ENCODE data around the gene OXNAD1. TPM values are rescaled to one million over a fixed set of nuclear protein-coding genes. Genes with fewer than 3 reads are reported as not detected.

The OXNAD1 gene
- total and polyA plus RNA-seq, 2 of the 13 experiments (the other 11 are each of a cell fraction or from before 2014, with no cell fraction given) = 9.9 to 18.8 TPM

DNA sequence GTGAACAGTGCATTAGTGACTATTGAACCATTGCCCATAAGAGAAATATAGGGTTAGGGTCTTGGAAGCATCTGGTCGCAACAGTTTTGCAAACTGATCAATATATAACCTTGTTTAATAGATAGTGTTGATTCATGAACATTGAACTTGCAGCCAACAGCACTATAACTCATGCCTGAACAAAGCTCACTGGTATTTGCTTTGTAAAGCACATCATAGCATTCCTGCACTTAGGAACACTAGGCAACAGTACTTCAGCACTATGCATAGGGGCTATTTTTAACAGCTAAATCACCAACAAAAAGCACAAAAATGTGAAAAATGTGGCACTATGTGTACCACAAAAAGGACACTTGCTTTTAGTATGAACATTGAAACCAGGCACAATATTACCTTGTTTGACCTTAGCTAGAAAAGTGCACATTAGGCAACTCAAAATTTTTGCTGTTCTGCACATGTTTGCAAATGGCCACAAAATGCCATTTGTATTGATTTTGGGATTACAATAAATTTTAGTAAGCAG lies 68.0 kb downstream of the OXNAD1 start (continued):
- TF ChIP-seq, protein P1, sequence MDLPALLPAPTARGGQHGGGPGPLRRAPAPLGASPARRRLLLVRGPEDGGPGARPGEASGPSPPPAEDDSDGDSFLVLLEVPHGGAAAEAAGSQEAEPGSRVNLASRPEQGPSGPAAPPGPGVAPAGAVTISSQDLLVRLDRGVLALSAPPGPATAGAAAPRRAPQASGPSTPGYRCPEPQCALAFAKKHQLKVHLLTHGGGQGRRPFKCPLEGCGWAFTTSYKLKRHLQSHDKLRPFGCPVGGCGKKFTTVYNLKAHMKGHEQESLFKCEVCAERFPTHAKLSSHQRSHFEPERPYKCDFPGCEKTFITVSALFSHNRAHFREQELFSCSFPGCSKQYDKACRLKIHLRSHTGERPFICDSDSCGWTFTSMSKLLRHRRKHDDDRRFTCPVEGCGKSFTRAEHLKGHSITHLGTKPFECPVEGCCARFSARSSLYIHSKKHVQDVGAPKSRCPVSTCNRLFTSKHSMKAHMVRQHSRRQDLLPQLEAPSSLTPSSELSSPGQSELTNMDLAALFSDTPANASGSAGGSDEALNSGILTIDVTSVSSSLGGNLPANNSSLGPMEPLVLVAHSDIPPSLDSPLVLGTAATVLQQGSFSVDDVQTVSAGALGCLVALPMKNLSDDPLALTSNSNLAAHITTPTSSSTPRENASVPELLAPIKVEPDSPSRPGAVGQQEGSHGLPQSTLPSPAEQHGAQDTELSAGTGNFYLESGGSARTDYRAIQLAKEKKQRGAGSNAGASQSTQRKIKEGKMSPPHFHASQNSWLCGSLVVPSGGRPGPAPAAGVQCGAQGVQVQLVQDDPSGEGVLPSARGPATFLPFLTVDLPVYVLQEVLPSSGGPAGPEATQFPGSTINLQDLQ (CRISPR knock-in tag; IDR thresholded peaks at IDR 0.05) = no peak
- TF ChIP-seq KLF6 (CRISPR knock-in tag; IDR thresholded peaks at IDR 0.05) (no peak), ARNT (IDR thresholded peaks at IDR 0.05) (no peak), SRSF4 (IDR thresholded peaks at IDR 0.05; ENCODE audit: low read depth, low read length, poor library complexity, severe bottlenecking) (no peak), ZNF720 (CRISPR knock-in tag; IDR thresholded peaks at IDR 0.05) (no peak), ZNF282 (IDR thresholded peaks at IDR 0.05; ENCODE audit: partially characterized antibody) (no peak), CENPX (CRISPR knock-in tag; IDR thresholded peaks at IDR 0.05) (no peak), ZSCAN31 (CRISPR knock-in tag; IDR thresholded peaks at IDR 0.05; ENCODE audit: low read depth) (peak; percentile 63; the same call in 1 of the 2 replicates), DNMT3B (CRISPR knock-in tag; conservative IDR thresholded peaks at IDR 0.05) (no peak), ZNF432 (CRISPR knock-in tag; IDR thresholded peaks at IDR 0.05; ENCODE audit: borderline replicate concordance) (no peak), ZSCAN20 (CRISPR knock-in tag; IDR thresholded peaks at IDR 0.05; ENCODE audit: borderline replicate concordance) (no peak), ZNF446 (CRISPR knock-in tag; IDR thresholded peaks at IDR 0.05) (no peak), NFIC (IDR thresholded peaks at IDR 0.05; ENCODE audit: low read length) (peak; percentile 81), ZNF510 (CRISPR knock-in tag; IDR thresholded peaks at IDR 0.05; ENCODE audit: low read depth) (no peak), ZNF768 (CRISPR knock-in tag; IDR thresholded peaks at IDR 0.05) (no peak), FOXC1 (CRISPR knock-in tag; IDR thresholded peaks at IDR 0.05; ENCODE audit: borderline replicate concordance) (no peak), ZMAT3 (CRISPR knock-in tag; conservative IDR thresholded peaks at IDR 0.05) (0 out of 2 replicates have a peak, but pooled peaks have one; percentile 58), KDM2A (CRISPR knock-in tag; IDR thresholded peaks at IDR 0.05; ENCODE audit: borderline replicate concordance, low read depth) (no peak), KDM4B (CRISPR knock-in tag; IDR thresholded peaks at IDR 0.05) (no peak), ZNF24 (IDR thresholded peaks at IDR 0.05) (no peak), ZZZ3 (CRISPR knock-in tag; IDR thresholded peaks at IDR 0.05; ENCODE audit: borderline replicate concordance) (no peak)
- TF ChIP-seq, protein P2, sequence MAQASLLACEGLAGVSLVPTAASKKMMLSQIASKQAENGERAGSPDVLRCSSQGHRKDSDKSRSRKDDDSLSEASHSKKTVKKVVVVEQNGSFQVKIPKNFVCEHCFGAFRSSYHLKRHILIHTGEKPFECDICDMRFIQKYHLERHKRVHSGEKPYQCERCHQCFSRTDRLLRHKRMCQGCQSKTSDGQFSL (CRISPR knock-in tag; IDR thresholded peaks at IDR 0.05) = no peak
- TF ChIP-seq, protein P3, sequence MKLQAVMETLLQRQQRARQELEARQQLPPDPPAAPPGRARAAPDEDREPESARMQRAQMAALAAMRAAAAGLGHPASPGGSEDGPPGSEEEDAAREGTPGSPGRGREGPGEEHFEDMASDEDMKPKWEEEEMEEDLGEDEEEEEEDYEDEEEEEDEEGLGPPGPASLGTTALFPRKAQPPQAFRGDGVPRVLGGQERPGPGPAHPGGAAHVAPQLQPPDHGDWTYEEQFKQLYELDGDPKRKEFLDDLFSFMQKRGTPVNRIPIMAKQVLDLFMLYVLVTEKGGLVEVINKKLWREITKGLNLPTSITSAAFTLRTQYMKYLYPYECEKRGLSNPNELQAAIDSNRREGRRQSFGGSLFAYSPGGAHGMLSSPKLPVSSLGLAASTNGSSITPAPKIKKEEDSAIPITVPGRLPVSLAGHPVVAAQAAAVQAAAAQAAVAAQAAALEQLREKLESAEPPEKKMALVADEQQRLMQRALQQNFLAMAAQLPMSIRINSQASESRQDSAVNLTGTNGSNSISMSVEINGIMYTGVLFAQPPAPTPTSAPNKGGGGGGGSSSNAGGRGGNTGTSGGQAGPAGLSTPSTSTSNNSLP (IDR thresholded peaks at IDR 0.05; ENCODE audit: low read depth, low read length) = peak; percentile 86
- TF ChIP-seq, protein P4, sequence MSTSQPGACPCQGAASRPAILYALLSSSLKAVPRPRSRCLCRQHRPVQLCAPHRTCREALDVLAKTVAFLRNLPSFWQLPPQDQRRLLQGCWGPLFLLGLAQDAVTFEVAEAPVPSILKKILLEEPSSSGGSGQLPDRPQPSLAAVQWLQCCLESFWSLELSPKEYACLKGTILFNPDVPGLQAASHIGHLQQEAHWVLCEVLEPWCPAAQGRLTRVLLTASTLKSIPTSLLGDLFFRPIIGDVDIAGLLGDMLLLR (CRISPR knock-in tag; IDR thresholded peaks at IDR 0.05) = no peak
- TF ChIP-seq, protein P5, sequence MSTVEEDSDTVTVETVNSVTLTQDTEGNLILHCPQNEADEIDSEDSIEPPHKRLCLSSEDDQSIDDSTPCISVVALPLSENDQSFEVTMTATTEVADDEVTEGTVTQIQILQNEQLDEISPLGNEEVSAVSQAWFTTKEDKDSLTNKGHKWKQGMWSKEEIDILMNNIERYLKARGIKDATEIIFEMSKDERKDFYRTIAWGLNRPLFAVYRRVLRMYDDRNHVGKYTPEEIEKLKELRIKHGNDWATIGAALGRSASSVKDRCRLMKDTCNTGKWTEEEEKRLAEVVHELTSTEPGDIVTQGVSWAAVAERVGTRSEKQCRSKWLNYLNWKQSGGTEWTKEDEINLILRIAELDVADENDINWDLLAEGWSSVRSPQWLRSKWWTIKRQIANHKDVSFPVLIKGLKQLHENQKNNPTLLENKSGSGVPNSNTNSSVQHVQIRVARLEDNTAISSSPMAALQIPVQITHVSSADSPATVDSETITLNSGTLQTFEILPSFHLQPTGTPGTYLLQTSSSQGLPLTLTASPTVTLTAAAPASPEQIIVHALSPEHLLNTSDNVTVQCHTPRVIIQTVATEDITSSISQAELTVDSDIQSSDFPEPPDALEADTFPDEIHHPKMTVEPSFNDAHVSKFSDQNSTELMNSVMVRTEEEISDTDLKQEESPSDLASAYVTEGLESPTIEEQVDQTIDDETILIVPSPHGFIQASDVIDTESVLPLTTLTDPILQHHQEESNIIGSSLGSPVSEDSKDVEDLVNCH (CRISPR knock-in tag; IDR thresholded peaks at IDR 0.05) = no peak

All from HepG2 (cell line).